ENCODE data around the gene DRAM2. TPM values are rescaled to one million over a fixed set of nuclear protein-coding genes. Genes with fewer than 3 reads are reported as not detected.

Gene DRAM2
- polyA plus RNA-seq, 1 of the 3 experiments (the other 2 are of a cell fraction): 19.2 TPM

DNA sequence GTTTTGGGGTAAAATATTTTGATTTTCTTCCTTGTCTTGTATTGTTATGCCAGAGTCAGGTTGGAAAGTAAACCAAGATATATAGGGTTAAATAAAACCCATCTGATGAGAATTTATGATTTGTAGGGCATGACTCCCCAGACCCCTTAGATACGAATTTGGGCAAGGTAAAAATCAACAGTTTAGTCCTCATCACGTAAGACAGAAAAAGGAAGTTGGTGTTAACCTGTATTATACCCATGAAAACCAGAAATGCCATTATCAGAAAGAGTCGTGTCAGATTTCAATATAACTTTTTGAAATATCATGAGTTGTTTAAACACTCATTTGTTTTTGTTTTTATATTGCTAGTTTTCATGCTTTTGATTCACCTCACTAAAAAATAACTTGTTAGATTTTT, 11.9 kb upstream of the DRAM2 start:
- Histone ChIP-seq H2AFZ (ENCODE audit: low read depth) (no peak overlapping the region), H3K36me3 (replicated peaks in 1 of 2; ENCODE audit: control insufficient read depth in 1 of 2, insufficient read depth in 2 of 2, low read length in 1 of 2) (peaks cover 44 to 78% of the 10 kb centered on the region in 2 experiments), H3K4me3 (ENCODE audit: low read depth in 2 of 2, low read length in 1 of 2) (no peak overlapping the region), H3K79me2 (ENCODE audit: insufficient read depth) (peaks cover 78% of the 10 kb centered on the region), H4K20me1 (ENCODE audit: insufficient read depth) (no peaks in the 10 kb centered on the region), H3K27ac (ENCODE audit: low read depth in 2 of 2, low read length in 1 of 2) (no peak overlapping the region), H3K9me3 (no peaks in the 10 kb centered on the region), H3F3A (replicated peaks; ENCODE audit: insufficient read depth) (no peaks in the 10 kb centered on the region), H3K9ac (no peak overlapping the region), H3K4me1 (ENCODE audit: control insufficient read depth in 1 of 2, insufficient read depth in 2 of 2, low read depth in 1 of 2, low read length in 1 of 2) (peaks cover 0 to 1% of the 10 kb centered on the region in 2 experiments; a peak in 1 of 4 replicates), H3K4me2 (no peak overlapping the region), H3K9me2 (no peaks in the 10 kb centered on the region), H3K27me3 (ENCODE audit: insufficient read depth) (no peaks in the 10 kb centered on the region)
- DNase-seq: no peak
- TF ChIP-seq FOSL2 (IDR thresholded peaks at IDR 0.05; ENCODE audit: borderline replicate concordance, low read depth): no peak
- TF ChIP-seq, protein P1, sequence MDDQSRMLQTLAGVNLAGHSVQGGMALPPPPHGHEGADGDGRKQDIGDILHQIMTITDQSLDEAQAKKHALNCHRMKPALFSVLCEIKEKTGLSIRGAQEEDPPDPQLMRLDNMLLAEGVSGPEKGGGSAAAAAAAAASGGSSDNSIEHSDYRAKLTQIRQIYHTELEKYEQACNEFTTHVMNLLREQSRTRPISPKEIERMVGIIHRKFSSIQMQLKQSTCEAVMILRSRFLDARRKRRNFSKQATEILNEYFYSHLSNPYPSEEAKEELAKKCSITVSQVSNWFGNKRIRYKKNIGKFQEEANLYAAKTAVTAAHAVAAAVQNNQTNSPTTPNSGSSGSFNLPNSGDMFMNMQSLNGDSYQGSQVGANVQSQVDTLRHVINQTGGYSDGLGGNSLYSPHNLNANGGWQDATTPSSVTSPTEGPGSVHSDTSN (IDR thresholded peaks at IDR 0.05): no peak
- no peak for TF ChIP-seq YY1 (IDR thresholded peaks at IDR 0.05; ENCODE audit: low read depth)
- TF ChIP-seq RXRA (IDR thresholded peaks at IDR 0.05; ENCODE audit: borderline replicate concordance, low read depth): no peak
- TF ChIP-seq, protein P2, sequence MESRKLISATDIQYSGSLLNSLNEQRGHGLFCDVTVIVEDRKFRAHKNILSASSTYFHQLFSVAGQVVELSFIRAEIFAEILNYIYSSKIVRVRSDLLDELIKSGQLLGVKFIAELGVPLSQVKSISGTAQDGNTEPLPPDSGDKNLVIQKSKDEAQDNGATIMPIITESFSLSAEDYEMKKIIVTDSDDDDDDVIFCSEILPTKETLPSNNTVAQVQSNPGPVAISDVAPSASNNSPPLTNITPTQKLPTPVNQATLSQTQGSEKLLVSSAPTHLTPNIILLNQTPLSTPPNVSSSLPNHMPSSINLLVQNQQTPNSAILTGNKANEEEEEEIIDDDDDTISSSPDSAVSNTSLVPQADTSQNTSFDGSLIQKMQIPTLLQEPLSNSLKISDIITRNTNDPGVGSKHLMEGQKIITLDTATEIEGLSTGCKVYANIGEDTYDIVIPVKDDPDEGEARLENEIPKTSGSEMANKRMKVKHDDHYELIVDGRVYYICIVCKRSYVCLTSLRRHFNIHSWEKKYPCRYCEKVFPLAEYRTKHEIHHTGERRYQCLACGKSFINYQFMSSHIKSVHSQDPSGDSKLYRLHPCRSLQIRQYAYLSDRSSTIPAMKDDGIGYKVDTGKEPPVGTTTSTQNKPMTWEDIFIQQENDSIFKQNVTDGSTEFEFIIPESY (IDR thresholded peaks at IDR 0.05; ENCODE audit: borderline replicate concordance, low read depth): no peak
- TF ChIP-seq ELF1 (IDR thresholded peaks at IDR 0.05): no peak
- TF ChIP-seq TCF12 (IDR thresholded peaks at IDR 0.05): no peak
- no peak for TF ChIP-seq MEF2A (IDR thresholded peaks at IDR 0.05; ENCODE audit: borderline replicate concordance, low read depth)
- no peak for TF ChIP-seq POLR2AphosphoS5 (IDR thresholded peaks at IDR 0.05; ENCODE audit: low read depth, low read length)
- TF ChIP-seq MXI1 (IDR thresholded peaks at IDR 0.05; ENCODE audit: low read depth, low read length): no peak
- TF ChIP-seq SIN3A (IDR thresholded peaks at IDR 0.05; ENCODE audit: borderline replicate concordance, low read depth, low read length): no peak
- TF ChIP-seq, protein P3, sequence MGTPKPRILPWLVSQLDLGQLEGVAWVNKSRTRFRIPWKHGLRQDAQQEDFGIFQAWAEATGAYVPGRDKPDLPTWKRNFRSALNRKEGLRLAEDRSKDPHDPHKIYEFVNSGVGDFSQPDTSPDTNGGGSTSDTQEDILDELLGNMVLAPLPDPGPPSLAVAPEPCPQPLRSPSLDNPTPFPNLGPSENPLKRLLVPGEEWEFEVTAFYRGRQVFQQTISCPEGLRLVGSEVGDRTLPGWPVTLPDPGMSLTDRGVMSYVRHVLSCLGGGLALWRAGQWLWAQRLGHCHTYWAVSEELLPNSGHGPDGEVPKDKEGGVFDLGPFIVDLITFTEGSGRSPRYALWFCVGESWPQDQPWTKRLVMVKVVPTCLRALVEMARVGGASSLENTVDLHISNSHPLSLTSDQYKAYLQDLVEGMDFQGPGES (IDR thresholded peaks at IDR 0.05; ENCODE audit: low read depth, low read length): no peak
- 82% methylated on average over 3 of the region's 3 CpGs for WGBS (ENCODE audit: low lambda C conversion rate)
- ChIA-PET CTCF (no interaction called here), POLR2A (interaction anchor here (1.1 kb wide), 1 partner anchor 19 kb away, joined by 8 read pairs; no protein-coding TSS in a partner anchor)

- Histone ChIP-seq H3K4me3 (ENCODE audit: low read depth in 2 of 2, low read length in 1 of 2) (no peak overlapping the region), H2AFZ (ENCODE audit: low read depth) (no peak overlapping the region), H3F3A (replicated peaks; ENCODE audit: insufficient read depth) (no peaks in the 10 kb centered on the region), H3K79me2 (ENCODE audit: insufficient read depth) (peaks cover 81% of the 10 kb centered on the region), H3K4me1 (ENCODE audit: control insufficient read depth in 1 of 2, insufficient read depth in 2 of 2, low read depth in 1 of 2, low read length in 1 of 2) (peaks cover 0 to 11% of the 10 kb centered on the region in 2 experiments; a peak in 1 of 4 replicates), H3K27me3 (ENCODE audit: insufficient read depth) (no peaks in the 10 kb centered on the region), H3K9ac (no peak overlapping the region), H3K4me2 (no peak overlapping the region), H3K27ac (ENCODE audit: low read depth in 2 of 2, low read length in 1 of 2) (no peak overlapping the region), H3K36me3 (replicated peaks in 1 of 2; ENCODE audit: control insufficient read depth in 1 of 2, insufficient read depth in 2 of 2, low read length in 1 of 2) (peaks cover 45 to 56% of the 10 kb centered on the region in 2 experiments), H4K20me1 (ENCODE audit: insufficient read depth) (no peaks in the 10 kb centered on the region; the same call in 1 of the 2 replicates), H3K9me2 (no peaks in the 10 kb centered on the region), H3K9me3 (no peaks in the 10 kb centered on the region)
- CTCF ChIA-PET: interaction anchor here (1.0 kb wide), 1 partner anchor 11 kb away, joined by 3 read pairs; no protein-coding TSS in a partner anchor
- DNase-seq: no peak
- 98% methylated on average over 2 of the region's 2 CpGs for WGBS (ENCODE audit: low lambda C conversion rate)
- POLR2A ChIA-PET: no interaction called here
- no peak for TF ChIP-seq USF2 (IDR thresholded peaks at IDR 0.05; ENCODE audit: borderline replicate concordance, low read depth, low read length)
- TF ChIP-seq FOXM1 (IDR thresholded peaks at IDR 0.05; ENCODE audit: low read depth): no peak
- TF ChIP-seq, protein P4, sequence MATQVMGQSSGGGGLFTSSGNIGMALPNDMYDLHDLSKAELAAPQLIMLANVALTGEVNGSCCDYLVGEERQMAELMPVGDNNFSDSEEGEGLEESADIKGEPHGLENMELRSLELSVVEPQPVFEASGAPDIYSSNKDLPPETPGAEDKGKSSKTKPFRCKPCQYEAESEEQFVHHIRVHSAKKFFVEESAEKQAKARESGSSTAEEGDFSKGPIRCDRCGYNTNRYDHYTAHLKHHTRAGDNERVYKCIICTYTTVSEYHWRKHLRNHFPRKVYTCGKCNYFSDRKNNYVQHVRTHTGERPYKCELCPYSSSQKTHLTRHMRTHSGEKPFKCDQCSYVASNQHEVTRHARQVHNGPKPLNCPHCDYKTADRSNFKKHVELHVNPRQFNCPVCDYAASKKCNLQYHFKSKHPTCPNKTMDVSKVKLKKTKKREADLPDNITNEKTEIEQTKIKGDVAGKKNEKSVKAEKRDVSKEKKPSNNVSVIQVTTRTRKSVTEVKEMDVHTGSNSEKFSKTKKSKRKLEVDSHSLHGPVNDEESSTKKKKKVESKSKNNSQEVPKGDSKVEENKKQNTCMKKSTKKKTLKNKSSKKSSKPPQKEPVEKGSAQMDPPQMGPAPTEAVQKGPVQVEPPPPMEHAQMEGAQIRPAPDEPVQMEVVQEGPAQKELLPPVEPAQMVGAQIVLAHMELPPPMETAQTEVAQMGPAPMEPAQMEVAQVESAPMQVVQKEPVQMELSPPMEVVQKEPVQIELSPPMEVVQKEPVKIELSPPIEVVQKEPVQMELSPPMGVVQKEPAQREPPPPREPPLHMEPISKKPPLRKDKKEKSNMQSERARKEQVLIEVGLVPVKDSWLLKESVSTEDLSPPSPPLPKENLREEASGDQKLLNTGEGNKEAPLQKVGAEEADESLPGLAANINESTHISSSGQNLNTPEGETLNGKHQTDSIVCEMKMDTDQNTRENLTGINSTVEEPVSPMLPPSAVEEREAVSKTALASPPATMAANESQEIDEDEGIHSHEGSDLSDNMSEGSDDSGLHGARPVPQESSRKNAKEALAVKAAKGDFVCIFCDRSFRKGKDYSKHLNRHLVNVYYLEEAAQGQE (IDR thresholded peaks at IDR 0.05; ENCODE audit: low read depth, low read length): no peak
- TF ChIP-seq NFIC (IDR thresholded peaks at IDR 0.05; ENCODE audit: borderline replicate concordance): no peak
- TF ChIP-seq, protein P1 (IDR thresholded peaks at IDR 0.05): no peak
- TF ChIP-seq GATA2 (CRISPR knock-in tag; IDR thresholded peaks at IDR 0.05): no peak
- TF ChIP-seq POLR2AphosphoS5 (IDR thresholded peaks at IDR 0.05; ENCODE audit: low read depth, low read length): no peak
- TF ChIP-seq GABPA (IDR thresholded peaks at IDR 0.05; ENCODE audit: low read depth): no peak
Observed at GRCh38 chr1:111148376-111148881, 8.5 kb upstream of the DRAM2 start.

All from SK-N-SH (cell line).